GM23338 (cell line): Measurements from ENCODE around the gene CPSF4L.

Experiments used
- CTCF ChIP-seq, 2 experiments: fragments of 200-600 bp in 1 of 2; sonication (generic) in 1 of 2; conservative IDR thresholded peaks; 2 replicates each; pipeline versions ENCODE4 v1.5.1 to v1.6.1; 2016 to 2017; ENCODE audit warnings: antibody characterized with exemption in 2 of 2, low read depth in 2 of 2, mild to moderate bottlenecking in 2 of 2, moderate library complexity in 1 of 2
- EZH2phosphoT487 ChIP-seq: fragments of 200-600 bp; sonication (generic); IDR thresholded peaks from one replicate; pipeline ENCODE4 v1.8.1; 2018; ENCODE audit warnings: antibody characterized with exemption; ENCODE audit not compliant: unreplicated experiment
- TF ChIP-seq, protein P1 (sequence below): IDR thresholded peaks from one replicate; pipeline ENCODE4 v1.6.1; 2018; ENCODE audit warnings: antibody characterized with exemption; ENCODE audit not compliant: unreplicated experiment

DNA sequence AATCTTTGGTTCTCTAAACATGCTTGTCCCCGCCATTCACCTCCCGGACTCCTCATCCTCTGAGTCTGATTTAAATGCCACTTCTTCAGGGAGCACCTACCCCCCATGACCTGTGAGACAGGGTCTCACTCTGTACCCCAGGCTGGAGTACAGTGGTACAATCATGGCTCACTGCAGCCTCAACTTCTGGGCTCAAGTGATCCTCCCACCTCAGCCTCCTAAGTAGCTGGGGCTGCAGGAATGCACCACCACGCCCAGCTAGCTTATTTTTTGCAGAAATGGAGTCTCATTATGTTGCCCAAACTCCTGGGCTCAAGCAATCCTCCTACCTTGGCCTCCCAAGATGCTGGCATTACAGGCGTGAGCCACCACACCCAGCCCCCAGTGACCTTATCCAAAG, 12.8 kb upstream of the CPSF4L start:
- TF ChIP-seq CTCF (conservative IDR thresholded peaks at IDR 0.05; ENCODE audit: low read depth in 2 of 2) (no peak), EZH2phosphoT487 (no peak)
- TF ChIP-seq, protein P1, sequence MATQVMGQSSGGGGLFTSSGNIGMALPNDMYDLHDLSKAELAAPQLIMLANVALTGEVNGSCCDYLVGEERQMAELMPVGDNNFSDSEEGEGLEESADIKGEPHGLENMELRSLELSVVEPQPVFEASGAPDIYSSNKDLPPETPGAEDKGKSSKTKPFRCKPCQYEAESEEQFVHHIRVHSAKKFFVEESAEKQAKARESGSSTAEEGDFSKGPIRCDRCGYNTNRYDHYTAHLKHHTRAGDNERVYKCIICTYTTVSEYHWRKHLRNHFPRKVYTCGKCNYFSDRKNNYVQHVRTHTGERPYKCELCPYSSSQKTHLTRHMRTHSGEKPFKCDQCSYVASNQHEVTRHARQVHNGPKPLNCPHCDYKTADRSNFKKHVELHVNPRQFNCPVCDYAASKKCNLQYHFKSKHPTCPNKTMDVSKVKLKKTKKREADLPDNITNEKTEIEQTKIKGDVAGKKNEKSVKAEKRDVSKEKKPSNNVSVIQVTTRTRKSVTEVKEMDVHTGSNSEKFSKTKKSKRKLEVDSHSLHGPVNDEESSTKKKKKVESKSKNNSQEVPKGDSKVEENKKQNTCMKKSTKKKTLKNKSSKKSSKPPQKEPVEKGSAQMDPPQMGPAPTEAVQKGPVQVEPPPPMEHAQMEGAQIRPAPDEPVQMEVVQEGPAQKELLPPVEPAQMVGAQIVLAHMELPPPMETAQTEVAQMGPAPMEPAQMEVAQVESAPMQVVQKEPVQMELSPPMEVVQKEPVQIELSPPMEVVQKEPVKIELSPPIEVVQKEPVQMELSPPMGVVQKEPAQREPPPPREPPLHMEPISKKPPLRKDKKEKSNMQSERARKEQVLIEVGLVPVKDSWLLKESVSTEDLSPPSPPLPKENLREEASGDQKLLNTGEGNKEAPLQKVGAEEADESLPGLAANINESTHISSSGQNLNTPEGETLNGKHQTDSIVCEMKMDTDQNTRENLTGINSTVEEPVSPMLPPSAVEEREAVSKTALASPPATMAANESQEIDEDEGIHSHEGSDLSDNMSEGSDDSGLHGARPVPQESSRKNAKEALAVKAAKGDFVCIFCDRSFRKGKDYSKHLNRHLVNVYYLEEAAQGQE: no peak
